HG03039 (cell line): Measurements from ENCODE around the gene PLA2G15.
A peak's percentile ranks its signal among the peaks of the same experiment; 100 is the strongest.
"Not testable (repeated sequence)": the region's sequence is repeated elsewhere in the genome, so short reads cannot be mapped to it uniquely, and the experiment has no call there.

ENCODE experiments used
- ATAC-seq: cut with Tn5 transposase; IDR thresholded peaks from one replicate; pipeline ENCODE4 v1.9.1; 2021; ENCODE audit warnings: mild to moderate bottlenecking, moderate library complexity; ENCODE audit not compliant: unreplicated experiment

PLA2G15 gene

GRCh38 chr16:68275611-68276191, 30.5 kb downstream of the PLA2G15 start:
- ATAC-seq: peak; percentile 63

DNA sequence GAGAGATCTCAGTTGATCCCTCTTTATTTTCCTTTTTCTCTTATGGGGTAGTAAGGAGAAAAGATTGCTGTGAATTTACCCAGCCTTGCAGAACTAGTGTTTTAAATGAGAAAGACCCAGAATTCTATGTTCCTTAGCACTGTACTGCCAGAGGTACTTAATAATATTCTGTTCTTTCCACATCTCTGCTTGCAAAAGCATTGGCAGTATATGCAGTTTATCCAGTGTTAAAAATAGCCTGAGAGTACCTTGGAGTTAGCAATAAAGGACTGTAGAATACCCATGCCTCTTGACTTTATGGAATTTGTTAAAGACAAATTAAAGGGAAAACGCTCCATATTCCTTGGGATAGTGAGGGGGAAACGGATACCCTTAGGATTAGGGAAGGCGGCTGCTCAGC, 31.1 kb downstream of the PLA2G15 start:
- no peak for ATAC-seq

GRCh38 chr16:68279726-68280558, 34.8 kb downstream of the PLA2G15 start:
- ATAC-seq: no peak

DNA sequence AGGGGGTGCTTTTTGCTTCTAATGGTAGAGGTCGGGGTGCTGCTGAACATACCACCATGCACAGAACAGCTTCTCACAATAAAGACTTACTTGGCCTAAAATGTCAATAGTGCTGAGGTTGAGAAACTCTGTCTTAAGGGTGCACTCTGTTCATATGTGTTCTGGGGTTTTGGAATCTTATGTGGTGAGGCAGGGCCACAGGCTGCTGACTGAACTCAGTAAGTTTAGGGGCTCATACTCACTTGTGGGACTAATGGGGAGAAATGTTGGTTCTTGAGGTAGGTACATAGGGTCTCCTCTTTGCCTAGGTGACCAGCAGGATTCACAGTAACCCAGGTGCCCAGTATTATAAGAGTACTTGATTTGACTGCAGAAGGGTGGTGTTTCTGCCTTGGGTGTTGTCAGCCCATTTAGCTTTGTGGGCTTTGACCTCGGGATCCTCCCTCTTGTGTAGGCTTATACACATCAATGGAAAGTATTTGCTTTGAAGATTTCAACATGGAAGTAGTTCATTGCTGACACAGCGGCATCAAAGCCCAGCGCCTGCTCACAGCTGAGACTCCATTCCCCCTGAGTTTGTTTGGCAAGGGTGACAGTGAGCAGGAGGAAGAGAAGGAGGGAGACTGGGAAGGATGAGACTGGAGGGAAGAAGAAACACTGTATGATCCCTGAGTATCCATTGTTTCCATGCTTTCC, 36.3 kb downstream of the PLA2G15 start:
- ATAC-seq: no peak

- ATAC-seq: no peak
These were observed 36.9 kb downstream of the PLA2G15 start for GRCh38 chr16:68282064-68282452.

DNA sequence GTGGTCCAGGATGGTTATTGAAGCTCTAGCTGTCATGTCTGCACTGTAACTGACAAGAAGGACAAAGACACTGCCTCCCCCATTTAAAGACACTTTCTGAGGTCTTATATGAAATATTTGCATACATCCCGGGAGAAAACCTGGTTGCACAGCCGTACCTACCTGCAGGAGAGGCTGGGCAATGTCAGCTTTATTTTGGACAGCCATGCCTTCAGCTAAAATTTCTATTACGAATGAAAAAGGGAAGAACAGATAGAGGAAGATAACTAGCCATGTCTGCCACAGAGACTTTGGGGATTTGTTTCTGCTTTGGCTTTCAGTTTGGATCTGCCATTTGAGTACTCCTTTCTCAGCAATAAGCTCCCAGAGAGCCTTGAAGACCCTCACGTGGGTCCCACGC, 38.2 kb downstream of the PLA2G15 start:
- no peak for ATAC-seq

DNA sequence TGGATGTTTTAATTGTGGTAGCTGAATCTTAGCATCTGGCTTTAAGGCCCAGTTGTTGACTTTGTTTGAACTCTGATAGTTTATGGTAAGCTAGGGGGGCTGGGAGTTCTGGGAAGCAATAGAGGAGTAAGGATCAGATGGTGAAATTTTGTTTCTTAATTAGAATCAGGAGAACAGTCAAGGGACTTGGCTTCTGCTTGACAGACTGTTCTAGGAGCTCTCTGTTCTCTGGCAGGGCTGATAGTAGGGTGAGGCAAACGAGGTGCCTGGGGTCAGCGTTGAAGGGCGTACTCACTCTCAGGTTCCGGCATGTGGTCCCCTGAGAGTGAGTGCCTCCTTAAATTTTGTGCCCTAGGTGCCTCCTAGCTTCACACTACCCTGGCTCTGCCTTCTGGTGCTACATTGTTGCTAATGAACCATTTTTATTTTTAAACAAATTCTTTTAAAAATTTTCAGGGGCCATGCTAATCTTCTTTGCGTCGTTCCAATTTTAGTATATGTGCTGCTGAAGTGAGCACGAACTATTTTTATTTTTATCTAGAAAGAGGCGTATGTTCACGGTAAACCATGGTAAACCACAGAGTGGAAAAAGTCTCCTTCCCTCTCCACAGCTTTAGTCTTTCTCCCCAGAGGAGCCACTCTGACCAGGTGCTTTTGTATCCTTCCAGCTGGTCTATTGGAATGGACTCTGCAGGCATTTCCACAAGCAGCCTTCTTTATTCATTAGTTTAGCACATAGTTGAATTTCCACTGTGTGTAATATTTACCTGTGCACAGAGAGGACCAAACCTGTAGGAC, 38.8 kb downstream of the PLA2G15 start:
- ATAC-seq: no peak

- ATAC-seq: peak; percentile 40
These were observed 39.7 kb downstream of the PLA2G15 start for GRCh38 chr16:68284847-68285246.

GRCh38 chr16:68285683-68286082, 40.5 kb downstream of the PLA2G15 start:
- no peak for ATAC-seq

DNA sequence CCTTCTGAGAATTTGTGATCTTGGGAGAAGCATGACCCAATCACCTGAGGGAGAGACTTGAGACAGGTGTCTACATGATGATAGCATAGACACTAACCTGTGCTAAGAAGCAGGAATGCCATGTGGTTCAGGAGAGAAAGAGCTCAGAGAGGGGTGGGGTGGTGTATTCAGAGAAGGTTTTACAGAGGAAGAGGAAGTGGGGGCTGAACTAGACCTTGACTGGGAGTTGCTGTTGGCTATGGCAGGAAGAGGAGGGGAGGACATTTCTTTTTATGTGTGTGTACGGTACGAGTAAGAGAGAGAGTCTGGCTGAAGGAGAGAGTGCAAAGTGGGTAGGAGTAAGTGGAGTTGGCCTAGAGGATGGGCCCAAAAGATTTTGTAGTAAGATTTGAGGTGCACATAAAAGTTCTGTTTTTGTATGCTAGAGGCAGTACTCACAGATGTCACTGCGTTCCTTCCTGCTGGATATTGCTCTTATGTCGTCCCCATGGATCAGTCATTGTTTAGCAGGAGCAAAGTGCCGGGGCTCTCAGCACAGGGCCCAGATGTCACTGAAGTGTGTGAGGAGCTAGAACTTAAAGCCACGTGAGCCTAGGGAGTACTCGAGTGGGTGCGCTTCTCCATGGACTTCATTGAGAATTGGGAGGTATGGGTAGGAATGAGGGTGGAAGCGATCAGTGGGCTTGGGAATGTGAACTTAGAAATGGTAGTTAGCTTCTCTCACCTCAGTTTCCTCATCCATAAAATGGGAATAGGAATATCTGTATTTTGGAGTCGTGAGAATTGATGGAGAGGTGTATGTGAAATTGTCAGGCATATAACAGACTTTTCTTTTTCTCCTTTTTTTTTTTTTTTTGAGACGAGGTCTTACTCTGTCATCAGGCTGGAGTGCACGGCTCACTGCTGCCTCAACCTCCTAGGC, 41.2 kb downstream of the PLA2G15 start:
- ATAC-seq: no peak

DNA sequence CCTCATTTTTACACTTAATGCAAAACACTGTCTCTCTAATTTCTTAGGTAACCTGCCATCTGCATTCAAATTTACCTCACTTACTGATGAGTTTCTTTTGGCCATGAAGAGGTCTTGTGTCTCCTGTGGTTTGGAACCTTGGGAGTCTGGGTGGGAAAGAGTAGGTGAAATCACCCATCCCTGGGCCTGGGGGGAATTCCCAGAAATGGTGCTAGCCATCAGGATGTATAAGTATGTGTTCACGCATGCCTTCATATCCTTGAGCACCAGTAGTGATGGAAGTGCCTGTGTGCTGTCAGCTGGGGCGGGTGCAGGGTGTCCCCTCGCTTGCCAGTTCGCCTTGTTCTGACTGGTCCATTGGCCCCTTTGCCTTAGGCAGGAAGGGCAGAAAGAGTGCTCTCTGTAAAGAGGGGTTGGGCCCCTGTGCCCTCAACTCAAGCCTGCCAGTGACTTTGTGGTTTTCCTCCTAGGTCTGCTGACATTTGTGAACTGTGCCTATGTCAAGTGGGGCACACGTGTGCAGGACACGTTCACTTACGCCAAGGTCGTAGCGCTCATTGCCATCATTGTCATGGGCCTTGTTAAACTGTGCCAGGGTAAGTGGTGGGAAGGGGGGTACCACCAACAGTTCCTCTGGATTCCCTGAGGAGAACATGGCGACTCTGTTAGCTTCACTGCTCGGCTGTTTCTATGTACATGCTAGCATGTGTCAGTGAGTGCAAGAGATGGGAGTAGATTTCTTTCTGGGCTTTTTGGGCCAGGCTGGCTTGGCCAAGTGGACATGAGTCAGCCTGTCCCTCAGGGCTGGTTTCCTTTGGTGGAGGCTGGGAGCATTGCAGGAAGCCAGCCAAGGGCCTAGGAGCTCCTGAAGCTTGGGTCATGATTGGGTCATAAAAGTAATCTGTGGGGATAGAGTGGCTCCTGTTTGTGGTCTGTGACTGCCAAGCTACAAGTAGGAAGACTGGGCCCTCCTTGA, 42.4 kb downstream of the PLA2G15 start:
- ATAC-seq: no peak

DNA sequence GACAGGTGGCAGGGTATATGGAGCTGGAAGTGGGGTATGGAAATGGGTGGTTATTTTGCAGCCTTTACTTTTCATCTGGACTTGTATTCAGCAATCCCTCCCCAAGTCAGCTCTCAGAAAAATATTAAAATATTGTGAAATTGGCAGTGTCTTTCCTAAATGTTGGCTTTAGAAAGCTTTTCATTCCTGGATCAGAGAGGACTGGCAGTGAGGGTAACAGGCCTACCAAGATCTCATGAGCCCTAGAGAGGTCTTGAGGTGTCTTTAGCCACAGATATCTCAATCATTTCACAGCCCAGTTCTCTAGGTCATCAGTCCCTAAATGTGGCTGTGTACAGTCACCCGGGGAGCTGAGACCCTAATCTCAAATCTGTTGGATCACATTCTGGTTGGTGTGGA, 43.1 kb downstream of the PLA2G15 start:
- no peak for ATAC-seq

- ATAC-seq: not testable (repeated sequence)
These were observed 43.6 kb downstream of the PLA2G15 start for GRCh38 chr16:68288796-68289195.

DNA sequence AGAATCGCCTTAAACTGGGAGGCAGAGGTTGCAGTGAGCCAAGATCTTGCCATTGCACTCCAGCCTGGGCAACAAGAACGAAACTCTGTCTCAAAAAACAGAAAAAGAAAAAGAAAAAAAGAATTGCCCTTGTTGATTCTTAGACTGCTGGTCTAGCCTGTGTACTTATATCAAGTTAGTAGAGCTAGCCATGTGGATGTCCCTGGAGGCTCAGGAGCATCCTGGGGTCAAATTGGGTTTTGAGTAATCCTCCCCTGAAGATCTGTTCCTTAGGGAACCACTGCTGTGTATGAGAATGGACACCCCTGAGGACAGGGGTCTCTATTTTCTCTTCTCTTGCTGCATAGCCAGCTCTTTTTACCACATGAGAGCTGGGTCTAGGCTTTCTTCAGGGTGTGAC, 44.0 kb downstream of the PLA2G15 start:
- no peak for ATAC-seq

DNA sequence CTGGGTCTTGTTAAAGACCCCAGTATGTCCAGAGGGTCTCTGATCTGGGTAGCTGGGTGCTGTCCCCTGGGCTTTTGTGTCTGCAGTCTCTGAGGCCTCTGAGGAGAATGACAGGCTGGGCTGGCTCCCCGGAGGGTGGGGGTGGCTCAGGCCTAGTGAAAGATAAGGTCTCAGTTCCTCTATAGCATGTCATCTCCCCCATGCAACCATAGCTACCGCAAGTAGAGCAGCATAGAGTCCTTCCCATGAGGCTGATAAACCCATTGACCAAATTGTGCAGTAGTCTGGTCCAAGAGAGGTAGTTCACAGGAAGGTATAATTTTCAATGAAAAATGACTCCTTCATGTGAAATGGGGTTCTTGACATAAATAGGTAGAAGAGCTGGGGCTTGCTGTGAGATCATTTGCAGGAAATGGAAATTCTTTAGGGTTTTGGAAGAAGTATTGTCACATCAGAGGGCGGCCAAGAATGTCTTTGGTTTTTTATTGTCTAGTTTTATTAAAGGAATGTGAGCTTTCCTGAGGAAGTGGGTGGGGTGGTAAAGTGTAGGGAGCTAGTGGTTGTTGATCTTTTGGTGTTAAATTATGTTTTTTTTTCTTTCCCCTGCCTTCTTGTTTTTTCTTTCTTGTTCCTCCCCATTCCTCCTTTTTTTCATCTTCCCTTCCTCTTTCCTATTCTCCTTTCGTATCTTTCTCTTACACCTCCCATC, 44.6 kb downstream of the PLA2G15 start:
- ATAC-seq: peak; percentile 52

DNA sequence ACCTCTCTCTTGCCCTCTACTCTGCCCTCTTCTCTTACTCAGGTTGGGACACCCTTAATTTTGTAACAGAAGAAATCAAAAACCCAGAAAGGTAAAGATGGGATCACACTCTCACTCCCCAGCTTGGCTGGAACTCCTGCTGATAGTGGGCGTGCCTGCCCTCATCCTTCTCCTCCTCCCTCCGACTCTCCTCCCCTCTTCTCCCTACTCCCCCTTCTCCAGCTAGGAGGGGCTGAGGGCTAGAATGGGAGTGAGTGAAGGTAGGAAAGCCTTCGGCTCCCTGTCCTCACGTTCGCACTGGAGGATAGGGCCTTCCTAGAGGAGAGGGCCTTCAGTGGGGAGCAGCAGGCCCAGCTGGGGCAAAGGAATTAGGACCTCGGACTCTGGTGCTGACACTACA, 45.3 kb downstream of the PLA2G15 start:
- no peak for ATAC-seq

GRCh38 chr16:68291227-68291626, 46.1 kb downstream of the PLA2G15 start:
- no peak for ATAC-seq

DNA sequence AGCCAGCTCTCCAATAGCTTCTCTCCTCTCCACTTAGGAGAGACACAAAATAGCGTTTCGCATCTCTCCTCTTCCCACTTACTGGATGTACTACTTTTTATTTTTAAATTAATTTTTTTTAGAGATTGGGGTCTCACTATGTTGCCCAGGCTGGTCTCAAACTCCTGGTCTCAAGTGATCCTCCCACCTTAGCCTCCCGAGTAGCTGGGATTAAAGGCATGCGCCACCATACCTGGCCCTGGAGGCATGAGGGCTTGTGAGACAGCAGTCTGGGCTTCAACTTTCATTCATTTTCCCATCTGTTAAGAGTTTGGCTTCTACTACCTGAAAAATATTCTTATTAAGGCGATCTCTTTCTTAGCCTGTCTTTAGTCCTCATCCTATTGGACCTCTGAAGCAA, 47.3 kb downstream of the PLA2G15 start:
- no peak for ATAC-seq
